RWPE2 (cell line): ENCODE data around the gene NPHP4.

Source experiments
- ATAC-seq: fragments of 200-7000 bp; cut with Tn5 transposase; 3 replicates; pipeline ENCODE4 v1.9.1; 2021; ENCODE audit warnings: low read depth
- DNase-seq: peaks from one replicate; pipeline ENCODE4 v3.0.0-alpha.2; 2020; ENCODE audit warnings: low spot score
- H3K27ac ChIP-seq: fragments of 450-650 bp; 2 replicates; pipeline ENCODE4 v1.5.1; 2017; ENCODE audit warnings: mild to moderate bottlenecking; ENCODE audit not compliant: poor library complexity, severe bottlenecking
- H3K27me3 ChIP-seq: fragments of 250-450 bp; sonication (Bioruptor Pico); 2 replicates; pipeline ENCODE4 v1.5.1; 2021; ENCODE audit warnings: mild to moderate bottlenecking, moderate library complexity; ENCODE audit not compliant: insufficient read depth, poor library complexity, severe bottlenecking
- H3K36me3 ChIP-seq: fragments of 250-450 bp; sonication (Bioruptor Pico); 2 replicates; pipeline ENCODE4 v1.5.1; 2020; ENCODE audit warnings: low read depth, mild to moderate bottlenecking, moderate library complexity
- H3K4me1 ChIP-seq: fragments of 250-450 bp; sonication (Bioruptor Pico); 2 replicates; pipeline ENCODE4 v1.5.1; 2021; ENCODE audit warnings: mild to moderate bottlenecking, moderate library complexity; ENCODE audit not compliant: insufficient read depth, poor library complexity, severe bottlenecking
- H3K4me3 ChIP-seq: fragments of 250-450 bp; sonication (Bioruptor Pico); 2 replicates; pipeline ENCODE4 v1.5.1; 2021; ENCODE audit warnings: mild to moderate bottlenecking, moderate library complexity; ENCODE audit not compliant: severe bottlenecking
- H3K9me3 ChIP-seq: fragments of 250-450 bp; sonication (Bioruptor Pico); 2 replicates; pipeline ENCODE4 v1.5.1; 2021; ENCODE audit warnings: mild to moderate bottlenecking, moderate library complexity; ENCODE audit not compliant: severe bottlenecking
- TF ChIP-seq, protein P1 (sequence below): fragments of 450-650 bp; IDR thresholded peaks from one replicate; pipeline ENCODE4 v1.5.1; 2017; ENCODE audit warnings: mild to moderate bottlenecking, moderate library complexity; ENCODE audit not compliant: poor library complexity, severe bottlenecking

The NPHP4 gene

DNA sequence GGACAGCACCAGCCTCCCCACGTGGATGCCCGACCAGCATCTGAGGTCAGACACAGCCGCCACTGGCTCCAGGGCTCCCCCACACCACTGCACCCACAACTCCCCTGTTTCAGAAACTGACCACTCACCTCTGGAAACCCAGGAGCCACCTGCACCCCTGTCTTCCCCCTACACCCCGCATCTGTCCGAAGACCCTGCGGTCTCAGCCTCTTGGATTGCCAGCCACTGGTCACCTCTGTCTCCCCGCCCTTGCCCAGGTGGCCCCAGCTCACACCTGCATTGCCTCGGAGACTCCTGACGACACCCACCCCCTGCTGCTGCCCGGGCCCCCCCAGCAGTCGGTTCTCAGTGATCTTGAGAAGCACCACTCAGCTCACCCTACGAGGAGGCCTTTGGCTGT lies 21.3 kb upstream of the NPHP4 start:
- ATAC-seq (no peak), DNase-seq (no peak)
- H3K4me3 ChIP-seq: no peak overlapping the region
- no peaks in the 10 kb centered on the region for H3K9me3 ChIP-seq
- peaks cover 8% of the 10 kb centered on the region for H3K4me1 ChIP-seq
- H3K36me3 ChIP-seq: no peaks in the 10 kb centered on the region
- TF ChIP-seq, protein P1, sequence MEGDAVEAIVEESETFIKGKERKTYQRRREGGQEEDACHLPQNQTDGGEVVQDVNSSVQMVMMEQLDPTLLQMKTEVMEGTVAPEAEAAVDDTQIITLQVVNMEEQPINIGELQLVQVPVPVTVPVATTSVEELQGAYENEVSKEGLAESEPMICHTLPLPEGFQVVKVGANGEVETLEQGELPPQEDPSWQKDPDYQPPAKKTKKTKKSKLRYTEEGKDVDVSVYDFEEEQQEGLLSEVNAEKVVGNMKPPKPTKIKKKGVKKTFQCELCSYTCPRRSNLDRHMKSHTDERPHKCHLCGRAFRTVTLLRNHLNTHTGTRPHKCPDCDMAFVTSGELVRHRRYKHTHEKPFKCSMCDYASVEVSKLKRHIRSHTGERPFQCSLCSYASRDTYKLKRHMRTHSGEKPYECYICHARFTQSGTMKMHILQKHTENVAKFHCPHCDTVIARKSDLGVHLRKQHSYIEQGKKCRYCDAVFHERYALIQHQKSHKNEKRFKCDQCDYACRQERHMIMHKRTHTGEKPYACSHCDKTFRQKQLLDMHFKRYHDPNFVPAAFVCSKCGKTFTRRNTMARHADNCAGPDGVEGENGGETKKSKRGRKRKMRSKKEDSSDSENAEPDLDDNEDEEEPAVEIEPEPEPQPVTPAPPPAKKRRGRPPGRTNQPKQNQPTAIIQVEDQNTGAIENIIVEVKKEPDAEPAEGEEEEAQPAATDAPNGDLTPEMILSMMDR: no peak
- H3K27ac ChIP-seq: no peak overlapping the region
- no peaks in the 10 kb centered on the region for H3K27me3 ChIP-seq

DNA sequence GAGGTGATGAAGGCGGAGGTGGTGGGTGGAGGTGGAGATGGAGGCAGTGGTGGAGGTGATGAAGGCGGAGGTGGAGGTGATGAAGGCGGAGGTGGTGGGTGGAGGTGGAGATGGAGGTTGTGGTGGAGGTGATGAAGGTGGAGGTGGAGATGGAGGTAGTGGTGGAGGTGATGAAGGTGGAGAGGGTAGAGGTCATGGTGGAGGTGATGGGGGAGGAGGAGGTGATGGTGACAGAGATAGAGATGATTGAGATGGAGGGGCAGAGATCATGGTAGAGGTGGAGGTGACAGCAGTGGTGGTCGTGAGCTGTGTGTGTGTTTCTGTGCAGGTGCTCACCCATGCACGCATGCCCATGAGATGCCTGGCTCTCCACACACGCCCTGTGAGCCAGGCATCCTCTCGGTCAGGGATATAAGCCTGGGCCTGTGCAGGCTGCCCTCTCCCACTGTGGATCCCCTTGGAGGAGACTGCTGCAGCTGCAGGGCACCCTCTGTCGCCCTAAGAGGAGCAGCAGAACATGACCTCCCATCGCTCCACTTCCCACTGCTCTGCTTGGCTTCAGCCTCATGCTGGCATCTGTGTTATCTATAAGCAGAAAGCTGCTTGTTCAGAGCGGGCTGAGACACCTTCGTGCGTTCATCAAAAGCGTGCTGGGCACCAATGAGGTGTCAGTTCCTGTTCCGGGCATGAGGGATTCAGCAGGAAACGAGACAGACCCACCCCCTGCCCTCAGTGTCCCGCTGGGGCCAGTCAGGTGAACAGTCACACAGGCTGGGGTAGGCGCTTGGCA lies 20.5 kb upstream of the NPHP4 start:
- Histone ChIP-seq H3K9me3 (no peaks in the 10 kb centered on the region), H3K27ac (no peak overlapping the region), H3K36me3 (no peaks in the 10 kb centered on the region), H3K4me3 (no peak overlapping the region), H3K4me1 (peaks cover 8% of the 10 kb centered on the region), H3K27me3 (no peaks in the 10 kb centered on the region)
- ATAC-seq (no peak), DNase-seq (no peak)
- TF ChIP-seq, protein P1: no peak

DNA sequence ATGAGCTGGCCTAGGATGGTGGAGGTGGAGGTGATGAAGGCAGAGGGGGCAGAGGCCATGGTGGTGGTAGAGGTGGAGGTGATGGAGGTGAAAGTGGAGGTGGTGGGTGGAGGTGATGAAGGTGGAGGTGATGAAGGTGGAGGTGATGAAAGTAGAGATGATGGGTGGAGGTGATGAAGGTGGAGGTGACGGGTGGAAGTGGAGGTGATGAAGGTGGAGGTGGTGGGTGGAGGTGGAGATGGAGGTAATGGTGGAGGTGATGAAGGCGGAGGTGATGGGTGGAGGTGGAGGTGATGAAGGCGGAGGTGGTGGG lies 19.7 kb upstream of the NPHP4 start:
- TF ChIP-seq, protein P1: no peak
- Histone ChIP-seq H3K27me3 (no peaks in the 10 kb centered on the region), H3K4me3 (no peak overlapping the region), H3K9me3 (no peaks in the 10 kb centered on the region), H3K4me1 (peaks cover 8% of the 10 kb centered on the region), H3K36me3 (no peaks in the 10 kb centered on the region), H3K27ac (no peak overlapping the region)
- ATAC-seq: no peak
- DNase-seq: no peak

DNA sequence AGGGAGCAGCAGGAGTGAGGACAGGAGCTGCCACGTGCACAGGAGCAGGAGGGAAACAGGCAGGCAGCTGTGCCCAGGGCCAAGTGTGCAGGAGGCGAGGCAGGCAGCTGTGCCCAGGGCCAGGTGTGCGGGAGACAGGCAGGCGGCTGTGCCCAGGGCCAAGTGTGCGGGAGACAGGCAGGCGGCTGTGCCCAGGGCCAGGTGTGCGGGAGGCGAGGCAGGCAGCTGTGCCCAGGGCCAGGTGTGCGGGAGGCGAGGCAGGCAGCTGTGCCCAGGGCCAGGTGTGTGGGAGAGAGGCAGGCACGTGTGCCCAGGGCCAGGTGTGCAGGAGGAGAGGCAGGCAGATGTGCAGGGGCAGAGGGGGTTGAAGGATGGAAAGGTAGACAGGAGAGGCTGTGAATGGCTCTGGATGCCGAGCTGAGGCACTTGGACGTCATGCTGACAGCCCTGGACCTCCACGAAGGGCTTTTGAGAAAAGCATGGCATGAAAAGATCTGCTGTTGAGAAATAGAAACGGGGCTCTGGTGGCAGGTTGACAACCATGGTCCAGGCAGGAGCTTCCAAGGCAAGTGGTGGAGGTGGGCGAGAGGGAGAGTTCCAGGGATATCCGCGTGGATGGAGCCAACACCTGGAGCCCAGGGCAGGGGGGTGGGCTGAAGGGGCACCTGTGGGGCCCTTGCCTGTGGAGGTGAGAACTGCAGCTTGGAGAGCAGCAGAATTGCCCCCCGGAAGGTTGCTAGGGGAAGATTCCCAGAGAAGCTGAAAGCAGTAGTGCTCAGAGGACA lies 19.1 kb upstream of the NPHP4 start:
- Histone ChIP-seq H3K4me1 (peaks cover 5% of the 10 kb centered on the region), H3K27me3 (no peaks in the 10 kb centered on the region), H3K27ac (no peak overlapping the region), H3K9me3 (no peaks in the 10 kb centered on the region), H3K4me3 (no peak overlapping the region), H3K36me3 (no peaks in the 10 kb centered on the region)
- DNase-seq: no peak
- TF ChIP-seq, protein P1: no peak
- ATAC-seq: no peak

DNA sequence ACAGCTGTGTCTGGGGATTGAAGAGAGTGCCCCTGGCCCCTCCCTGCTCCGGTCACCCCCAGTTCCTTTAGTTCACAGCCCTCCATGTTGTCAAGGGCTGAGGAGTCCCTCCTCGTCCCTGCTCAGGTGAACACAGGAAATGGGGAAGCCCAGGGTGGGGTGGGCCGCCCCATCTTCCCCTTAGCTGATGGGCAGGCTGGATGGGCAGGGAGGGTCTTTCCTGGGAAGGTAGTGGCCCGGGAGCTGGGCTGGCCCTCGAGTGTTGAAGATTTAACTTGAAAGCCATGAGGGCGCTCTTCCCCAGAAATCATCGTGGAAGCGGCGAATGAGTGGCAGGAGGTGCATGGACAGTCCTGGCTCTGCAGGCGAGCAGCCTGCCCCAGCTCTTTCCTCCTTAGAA lies 18.3 kb upstream of the NPHP4 start:
- H3K4me3 ChIP-seq: no peak overlapping the region

More for the DNA sequence above, 18.3 kb upstream of the NPHP4 start:
- Histone ChIP-seq H3K36me3 (no peaks in the 10 kb centered on the region), H3K27ac (no peak overlapping the region), H3K4me1 (no peaks in the 10 kb centered on the region), H3K27me3 (no peaks in the 10 kb centered on the region), H3K9me3 (no peaks in the 10 kb centered on the region)
- TF ChIP-seq, protein P1: no peak
- no peak for DNase-seq
- ATAC-seq: no peak
